HG03378 (cell line): ENCODE measurements around the gene KRTAP5-9.
"Not testable (repeated sequence)": the region's sequence is repeated elsewhere in the genome, so short reads cannot be mapped to it uniquely, and the experiment has no call there.

ENCODE experiments used
- ATAC-seq: cut with Tn5 transposase; IDR thresholded peaks from one replicate; pipeline ENCODE4 v1.9.1; 2021; ENCODE audit warnings: mild to moderate bottlenecking, moderate library complexity; ENCODE audit not compliant: unreplicated experiment

Gene KRTAP5-9

DNA sequence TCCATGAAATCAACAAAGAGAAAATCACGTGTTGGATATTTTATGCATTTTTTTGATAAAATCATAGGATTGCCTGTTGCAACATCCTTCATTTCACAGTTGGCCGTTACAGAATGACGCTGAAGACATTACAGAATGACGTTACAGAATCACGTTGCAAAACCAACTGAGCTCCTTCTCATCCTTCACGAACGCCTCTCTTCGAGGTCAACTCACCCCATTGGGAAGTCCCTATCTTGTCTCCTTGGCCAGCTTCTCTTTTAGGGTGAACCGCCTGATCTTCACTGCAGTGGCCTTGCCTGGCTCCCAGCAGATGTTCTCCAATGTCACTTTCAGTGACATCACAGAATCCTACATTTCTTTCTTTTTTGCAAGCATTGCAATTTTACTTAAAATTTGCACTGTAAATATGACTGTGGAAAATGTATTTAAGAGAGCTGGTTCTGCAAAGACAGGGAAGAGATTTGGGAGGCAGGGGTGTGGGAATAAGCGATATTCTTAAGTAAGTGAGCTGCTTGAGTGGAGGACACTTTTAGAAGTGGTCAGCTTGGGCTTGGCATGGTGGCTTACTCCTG, 16.1 kb upstream of the KRTAP5-9 start:
- no peak for ATAC-seq

DNA sequence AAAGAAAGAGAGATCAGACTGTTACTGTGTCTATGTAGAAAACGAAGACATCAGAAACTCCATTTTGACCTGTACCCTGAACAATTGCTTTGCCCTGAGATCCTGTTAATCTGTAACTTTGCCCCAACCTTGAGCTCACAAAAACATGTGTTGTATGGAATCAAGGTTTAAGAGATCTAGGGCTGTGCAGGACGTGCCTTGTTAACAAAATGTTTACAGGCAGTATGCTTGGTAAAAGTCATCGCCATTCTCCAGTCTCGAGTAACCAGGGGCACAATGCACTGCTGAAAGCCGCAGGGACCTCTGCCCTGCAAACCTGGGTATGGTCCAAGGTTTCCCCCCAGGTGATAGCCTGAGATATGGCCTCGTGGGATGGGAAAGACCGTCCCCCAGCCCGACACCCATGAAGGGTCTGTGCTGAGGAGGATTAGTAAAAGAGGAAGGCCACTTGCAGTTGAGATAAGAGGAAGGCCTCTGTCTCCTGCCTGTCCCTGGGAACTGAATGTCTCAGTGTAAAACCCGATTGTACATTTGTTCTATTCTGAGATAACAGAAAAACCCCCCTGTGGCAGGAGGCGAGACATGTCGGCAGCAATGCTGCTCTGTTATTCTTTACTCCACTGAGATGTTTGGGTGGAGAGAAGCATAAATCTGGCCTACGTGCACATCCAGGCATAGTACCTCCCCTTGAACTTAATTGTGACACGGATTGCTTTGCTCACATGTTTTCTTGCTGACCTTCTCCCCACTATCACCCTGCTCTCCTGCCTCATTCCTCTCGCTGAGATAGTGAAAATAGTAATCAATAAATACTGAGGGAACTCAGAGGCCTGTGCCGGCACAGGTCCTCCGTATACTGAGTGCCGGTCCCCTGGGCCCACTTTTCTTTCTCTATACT, 13.3 kb upstream of the KRTAP5-9 start:
- ATAC-seq, result not testable (repeated sequence)

DNA sequence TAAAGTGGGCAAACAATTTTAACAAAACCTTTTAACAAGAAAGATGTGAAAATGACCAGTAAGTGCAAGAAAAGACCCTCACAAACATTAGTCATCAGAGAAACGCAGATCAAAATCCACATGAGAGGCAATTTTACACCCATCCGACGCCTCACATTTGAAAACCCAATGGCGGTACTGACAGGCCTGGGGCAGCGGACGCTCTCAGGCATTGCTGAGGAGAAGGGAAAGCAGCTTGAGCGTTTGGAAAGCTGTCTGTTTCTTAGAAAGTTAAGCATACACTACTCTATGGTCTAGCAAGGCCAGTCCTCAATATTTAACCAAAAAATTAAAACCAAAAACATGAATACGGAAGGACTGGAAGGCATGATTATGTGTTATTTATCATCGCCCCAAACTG, 12.4 kb upstream of the KRTAP5-9 start:
- no peak for ATAC-seq

DNA sequence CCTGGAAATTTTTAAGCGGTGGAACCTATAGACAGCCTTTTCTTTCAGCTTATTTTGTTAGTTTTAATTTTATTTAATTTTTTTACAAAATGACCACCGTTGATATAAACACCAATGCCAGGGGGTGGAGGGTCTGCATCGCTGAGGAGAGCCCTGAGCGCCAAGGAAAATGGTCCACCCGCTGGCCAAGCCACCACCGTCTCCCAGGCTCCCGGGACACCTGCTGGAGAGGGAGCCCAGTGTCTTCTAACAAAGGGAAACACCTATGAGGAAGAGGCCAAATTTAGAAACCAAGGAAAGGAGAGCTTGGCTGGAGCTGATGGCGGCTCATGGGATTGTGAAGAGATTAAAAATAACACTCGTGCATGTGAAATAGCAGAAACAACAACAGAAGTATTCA, 10.7 kb upstream of the KRTAP5-9 start:
- ATAC-seq, result no peak

DNA sequence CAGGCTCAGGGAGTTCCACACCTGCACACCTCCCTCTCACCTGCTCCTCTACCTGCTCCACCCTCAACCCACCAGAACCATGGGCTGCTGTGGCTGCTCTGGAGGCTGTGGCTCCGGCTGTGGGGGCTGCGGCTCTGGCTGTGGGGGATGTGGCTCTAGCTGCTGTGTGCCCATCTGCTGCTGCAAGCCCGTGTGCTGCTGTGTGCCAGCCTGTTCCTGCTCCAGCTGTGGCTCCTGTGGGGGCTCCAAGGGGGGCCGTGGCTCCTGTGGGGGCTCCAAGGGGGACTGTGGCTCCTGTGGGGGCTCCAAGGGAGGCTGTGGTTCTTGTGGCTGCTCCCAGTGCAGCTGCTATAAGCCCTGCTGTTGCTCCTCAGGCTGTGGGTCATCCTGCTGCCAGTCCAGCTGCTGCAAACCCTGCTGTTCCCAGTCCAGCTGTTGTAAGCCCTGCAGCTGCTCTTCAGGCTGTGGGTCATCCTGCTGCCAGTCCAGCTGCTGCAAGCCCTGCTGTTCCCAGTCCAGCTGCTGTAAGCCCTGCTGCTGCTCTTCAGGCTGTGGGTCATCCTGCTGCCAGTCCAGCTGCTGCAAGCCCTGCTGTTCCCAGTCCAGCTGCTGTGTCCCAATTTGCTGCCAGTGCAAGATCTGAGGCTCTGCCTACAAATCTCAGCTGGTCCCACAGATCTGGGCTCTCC, 10.1 kb upstream of the KRTAP5-9 start, which contains the start of gene KRTAP5-8:
KRTAP5-8 (plus strand) TSS at position 49 of the 689 bp plus-strand sequence; CDS start at position 80, 31 bp downstream.
- ATAC-seq, result not testable (repeated sequence)

DNA sequence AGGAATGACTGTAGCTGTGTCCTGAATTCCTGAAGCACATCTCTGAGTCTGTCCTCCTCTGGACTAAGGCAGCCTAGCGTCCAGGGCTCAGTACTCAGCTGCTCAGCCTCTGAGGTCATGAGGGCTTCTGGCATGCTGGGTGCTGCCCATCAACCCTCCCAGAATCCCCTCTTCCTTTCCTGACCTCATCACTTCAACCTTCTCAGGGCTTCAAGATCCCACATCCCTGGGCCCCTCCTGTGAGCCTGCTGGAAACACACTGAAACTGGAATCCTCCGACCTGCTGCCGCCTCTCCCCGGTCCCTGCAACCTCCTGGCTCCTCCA, 9.6 kb upstream of the KRTAP5-9 start:
- ATAC-seq, result no peak

DNA sequence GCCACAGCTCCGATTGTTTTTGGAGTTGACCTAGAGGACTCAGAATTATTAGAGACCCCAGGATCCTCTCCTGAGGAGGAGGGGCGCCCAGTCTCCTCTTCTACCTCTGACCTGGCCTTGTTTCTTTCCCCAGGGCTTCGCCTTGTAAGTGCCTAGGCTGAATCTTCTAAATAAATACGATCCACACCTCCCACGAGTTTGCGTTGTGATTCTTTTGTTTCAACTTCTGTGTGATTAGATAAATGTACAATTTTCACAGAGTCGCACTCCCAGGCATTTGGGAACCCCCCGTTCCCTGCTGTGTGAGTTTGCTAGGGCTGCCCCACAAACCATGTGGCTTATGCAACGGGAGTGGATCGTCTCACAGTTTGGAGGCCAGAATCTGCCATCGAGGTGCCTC, 9.2 kb upstream of the KRTAP5-9 start:
- ATAC-seq, result no peak

DNA sequence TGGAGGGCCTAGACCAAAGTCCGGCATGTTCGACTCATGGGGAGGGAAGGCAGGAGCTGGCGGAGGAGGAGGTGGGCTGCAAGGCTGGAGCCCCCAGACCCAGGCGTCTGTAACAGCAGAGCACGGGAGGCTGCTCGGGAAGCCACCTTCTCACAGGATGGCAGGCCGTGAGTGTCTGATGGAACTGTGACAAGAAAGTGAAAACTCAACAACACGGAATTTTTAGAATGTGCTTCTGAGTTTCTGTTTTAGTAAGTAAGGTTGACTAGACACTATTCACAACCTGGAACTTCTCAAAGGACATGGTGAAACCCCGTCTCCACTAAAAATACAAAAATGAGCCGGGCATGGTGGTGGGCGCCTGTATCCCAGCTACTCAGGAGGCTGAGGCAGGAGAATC, 8.2 kb upstream of the KRTAP5-9 start:
- not testable (repeated sequence) for ATAC-seq

DNA sequence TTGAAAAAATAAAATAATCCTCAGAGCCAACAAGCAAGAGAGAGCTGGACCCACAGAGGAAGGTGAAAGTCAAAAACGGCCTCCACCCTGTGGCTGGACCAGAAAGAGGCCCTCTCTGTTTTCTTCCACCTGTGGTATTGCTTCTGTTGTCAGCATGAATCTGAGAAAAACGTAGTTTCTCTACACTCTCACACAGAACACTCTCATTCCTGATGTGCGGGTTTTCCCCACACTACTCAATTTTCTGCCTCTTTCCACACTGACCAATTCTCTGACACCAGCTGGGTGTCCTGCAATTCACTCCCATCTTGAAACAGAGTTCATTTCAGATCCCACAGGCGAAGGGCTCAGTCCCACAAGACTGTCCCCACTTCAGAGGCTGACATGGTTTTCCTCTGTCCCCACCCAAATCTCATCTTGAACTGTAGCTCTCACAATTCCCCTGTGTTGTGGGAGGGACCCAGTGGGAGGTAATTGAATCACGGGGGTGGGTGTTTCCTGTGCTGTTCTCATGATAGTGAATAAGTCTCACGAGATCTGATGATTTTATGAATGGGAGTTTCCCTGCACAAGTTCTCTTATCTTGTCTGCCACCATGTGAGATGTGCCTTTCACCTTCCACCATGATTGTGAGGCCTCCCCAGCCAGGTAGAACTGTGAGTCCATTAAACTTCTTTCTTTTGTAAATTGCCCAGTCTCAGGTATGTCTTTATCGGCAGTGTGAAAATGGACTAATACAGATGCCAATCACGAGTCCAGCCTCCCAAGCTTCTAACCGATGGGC, 7.5 kb upstream of the KRTAP5-9 start:
- not testable (repeated sequence) for ATAC-seq

DNA sequence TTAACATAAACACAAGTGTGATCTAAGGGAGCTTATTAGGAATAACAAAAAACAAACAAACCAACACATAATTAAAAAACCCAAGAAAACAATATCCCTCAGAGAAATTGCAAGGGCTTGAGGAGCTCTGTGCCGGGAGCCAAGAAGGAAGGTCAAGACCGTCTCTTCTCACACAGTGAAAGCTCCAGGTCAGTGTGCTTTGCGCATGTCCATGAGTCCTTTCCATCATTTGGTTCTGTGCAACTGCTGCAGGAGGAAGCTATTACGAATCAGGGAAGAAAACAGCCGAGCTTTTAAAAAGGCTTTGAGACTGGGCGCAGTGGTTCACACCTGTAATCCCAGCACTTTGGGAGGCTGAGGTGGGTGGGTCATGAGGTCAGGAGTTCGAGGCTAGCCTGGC, 5.8 kb upstream of the KRTAP5-9 start:
- ATAC-seq, result no peak

DNA sequence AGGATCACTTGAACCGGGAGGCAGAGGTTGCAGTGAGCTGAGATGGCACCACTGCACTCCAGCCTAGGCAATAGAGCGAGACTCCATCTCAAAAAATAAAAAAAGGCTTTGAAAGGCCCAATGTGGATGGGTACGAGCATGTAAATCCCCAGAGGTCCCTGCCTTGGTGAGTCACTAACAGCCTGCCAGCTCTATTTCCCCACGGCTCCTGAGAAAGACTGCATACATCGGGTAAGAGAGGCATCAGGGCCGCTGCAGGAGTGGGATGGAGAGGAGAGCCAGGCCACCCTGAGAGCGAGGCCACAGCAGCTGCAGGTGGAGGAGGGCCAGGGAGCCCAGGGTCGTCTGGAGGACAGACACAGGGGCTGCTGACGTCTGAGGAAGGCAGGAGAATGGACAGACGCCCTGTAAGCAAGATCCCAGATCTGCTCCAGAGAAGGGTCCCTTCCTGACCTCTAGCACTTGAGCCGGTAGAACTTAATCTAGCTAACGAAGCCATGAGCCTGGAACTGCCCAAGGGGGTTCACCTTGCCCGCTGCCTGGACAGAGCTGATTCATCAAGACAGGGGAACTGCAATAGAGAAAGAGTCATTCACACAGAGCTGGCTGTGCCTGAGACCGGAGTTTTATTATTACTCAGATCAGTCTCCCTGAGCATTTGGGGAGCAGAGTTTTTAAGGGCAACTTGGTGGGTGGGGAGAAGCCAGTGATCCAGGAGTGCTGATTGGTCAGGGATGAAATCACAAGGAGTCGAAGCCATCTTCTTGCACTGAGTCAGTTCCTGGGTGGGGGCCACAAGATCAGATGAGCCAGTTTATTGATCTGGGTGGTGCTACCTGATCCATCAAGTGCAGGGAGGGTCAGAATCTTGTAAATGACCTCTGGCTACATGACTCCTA, 5.1 kb upstream of the KRTAP5-9 start:
- no peak for ATAC-seq

DNA sequence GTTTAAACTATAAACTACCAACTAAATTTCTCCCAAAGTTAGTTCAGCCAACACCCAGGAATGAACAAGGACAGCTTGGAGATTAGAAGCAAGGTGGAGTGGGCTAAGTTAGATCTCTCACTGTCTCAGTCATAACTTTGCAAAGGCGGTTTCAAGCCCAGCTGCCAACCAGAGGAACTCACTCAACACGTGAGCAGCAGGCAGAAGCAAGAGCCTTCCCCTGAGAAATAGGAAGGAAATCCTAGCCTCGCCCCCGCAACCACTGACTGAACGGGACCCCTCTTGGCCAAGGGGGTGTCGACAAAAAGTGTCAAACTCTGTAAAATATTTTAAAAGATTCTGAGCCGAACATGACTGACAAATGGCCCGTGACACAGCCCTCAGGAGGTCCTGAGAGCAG, 4.4 kb upstream of the KRTAP5-9 start:
- no peak for ATAC-seq

DNA sequence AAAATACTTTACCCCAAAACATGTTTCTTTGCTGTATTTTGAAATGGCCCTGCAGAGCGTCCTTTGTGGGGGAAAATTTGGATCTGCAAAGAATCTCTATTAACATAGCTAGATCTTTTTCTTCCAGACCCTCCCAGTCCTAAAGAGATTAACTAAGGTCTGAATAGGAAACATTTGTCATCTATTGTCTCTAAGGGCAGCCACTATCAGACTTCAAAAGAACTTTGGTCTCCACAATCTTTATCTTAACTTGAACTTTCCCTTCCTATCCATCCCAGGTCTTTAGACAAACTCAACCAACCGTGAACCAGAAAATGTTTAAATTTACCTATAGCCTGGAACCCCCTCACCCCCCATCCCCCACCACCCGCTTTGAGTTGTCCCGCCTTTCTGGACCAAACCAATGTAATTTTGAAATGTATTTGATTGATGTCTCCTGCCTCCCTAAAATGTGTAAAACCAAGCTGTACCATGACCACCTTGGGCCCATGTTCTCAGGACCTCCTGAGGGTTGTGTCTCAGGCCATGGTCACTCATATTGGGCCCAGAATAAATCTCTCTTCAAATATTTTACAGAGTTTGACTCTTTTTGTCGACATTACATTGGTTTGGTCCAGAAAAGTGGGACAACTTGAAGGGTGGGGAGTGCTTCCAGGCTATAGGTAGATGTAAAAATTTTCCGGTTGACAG, 3.5 kb upstream of the KRTAP5-9 start:
- ATAC-seq, result no peak

DNA sequence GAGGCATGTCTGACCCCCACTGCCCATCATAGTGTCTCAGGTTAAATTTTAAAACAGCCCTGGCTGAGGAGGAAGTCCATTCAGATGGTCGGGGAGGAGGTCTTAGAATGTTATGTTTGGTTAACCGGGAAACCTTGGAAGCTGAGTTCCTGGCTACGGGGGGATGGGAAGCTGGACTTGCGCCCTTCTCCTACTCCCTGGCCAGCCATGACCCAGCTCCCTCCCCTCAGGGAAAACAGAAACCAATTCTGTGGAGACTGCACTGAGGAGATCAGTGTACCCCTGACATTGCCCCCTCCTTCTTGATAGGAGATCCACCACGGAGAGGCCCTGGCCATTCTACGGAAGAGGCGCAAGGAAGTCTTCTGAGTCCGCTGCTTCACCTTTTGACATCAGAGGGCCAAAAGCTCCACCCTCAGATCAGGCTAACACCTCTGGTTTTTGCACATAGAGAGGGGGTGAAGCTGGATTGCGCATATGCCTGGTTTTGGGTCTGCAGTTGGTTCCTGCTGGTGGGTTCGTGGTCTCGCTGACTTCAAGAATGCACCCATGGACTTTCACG, 2.7 kb upstream of the KRTAP5-9 start:
- ATAC-seq, result no peak

DNA sequence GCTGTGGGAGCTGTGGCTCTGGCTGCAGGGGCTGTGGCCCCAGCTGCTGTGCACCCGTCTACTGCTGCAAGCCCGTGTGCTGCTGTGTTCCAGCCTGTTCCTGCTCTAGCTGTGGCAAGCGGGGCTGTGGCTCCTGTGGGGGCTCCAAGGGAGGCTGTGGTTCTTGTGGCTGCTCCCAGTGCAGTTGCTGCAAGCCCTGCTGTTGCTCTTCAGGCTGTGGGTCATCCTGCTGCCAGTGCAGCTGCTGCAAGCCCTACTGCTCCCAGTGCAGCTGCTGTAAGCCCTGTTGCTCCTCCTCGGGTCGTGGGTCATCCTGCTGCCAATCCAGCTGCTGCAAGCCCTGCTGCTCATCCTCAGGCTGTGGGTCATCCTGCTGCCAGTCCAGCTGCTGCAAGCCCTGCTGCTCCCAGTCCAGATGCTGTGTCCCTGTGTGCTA, 514 bp downstream of the KRTAP5-9 start:
- no peak for ATAC-seq

DNA sequence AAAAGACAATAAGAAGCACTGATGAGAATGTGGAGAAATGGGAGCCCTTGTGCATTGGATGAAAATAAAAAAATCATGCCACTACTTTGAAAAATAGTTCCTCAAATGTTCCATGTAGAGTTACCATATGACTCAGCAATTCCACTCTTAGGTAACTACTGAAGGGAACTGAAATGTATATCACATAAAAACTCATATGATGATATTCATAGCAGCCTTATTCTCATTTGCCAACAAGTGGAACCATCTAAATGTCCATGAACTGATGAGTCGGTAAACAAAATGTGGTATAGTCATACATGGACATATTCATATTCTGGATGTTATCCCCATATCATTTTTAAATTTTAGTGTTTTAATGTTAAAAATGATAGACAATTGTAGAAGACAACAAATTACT, 3.5 kb downstream of the KRTAP5-9 start:
- no peak for ATAC-seq

DNA sequence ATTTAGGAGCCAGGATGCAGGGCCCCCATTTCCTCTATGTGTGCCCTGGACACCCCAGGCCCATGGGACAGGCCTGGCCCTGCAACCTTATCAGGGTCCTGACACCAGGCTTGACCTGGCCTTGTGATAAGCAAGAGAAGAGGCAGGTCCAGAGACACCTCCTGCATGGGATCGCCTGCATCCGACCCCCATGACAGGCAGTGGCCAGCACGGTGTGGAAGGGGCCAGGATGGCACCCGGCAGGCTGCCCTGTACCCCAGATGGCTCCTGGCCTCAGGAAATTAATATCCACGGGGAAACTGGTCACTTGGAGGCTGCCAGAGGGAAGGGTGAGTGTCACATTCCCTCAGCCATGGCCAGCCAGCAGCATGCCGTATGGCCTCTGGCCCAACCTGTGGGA, 6.8 kb downstream of the KRTAP5-9 start:
- ATAC-seq, result no peak

DNA sequence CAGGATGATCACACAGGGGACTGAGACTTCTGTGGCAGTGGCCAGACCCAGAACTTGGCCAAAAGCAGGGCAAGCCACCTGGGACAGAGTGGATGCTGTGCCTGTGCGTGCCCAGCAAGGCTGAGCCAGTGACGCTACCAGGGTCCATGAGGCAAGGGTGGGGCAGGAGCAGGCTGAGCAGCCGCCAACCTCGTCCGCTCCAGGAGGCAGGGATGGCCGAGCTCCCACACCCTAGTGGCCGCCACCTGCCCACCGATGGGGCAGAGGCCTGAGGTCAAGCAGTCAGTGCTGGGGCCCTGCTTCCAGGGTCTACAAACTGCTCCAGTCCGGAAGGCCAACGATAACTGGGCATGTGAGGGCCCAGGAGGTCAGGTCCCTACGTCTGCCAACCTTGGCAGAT, 7.3 kb downstream of the KRTAP5-9 start:
- ATAC-seq, result no peak

DNA sequence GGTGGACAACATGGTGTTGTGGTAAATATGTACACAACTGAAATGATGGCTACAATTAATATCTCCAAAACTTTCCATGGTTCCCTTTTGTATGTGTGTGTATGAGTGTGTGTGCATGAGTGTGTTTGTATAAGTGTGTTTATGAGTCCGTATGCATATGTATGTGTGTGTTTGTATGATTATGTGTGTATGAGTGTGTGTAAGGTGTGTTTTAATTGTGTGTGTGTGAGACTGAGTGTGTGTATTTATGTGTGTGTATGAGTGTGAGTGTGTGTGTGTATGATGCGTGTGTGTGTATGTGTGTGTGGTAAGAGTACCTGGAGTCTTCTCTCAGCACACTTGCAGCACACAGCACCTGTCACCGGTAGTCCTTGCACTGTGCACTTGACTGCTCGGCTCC, 7.8 kb downstream of the KRTAP5-9 start:
- no peak for ATAC-seq
